HepG2 (cell line): ENCODE results near the gene STUB1. TPM values are rescaled to one million over a fixed set of nuclear protein-coding genes. Genes with fewer than 3 reads are reported as not detected.

Experiments
- ADNP ChIP-seq: sonication (generic); formaldehyde crosslinking; IDR thresholded peaks from 2 replicates; pipeline ENCODE4 v1.4.0; 2020; ENCODE audit warnings: missing genetic modification reagents
- AFF4 ChIP-seq: sonication (generic); formaldehyde crosslinking; IDR thresholded peaks from 2 replicates; pipeline ENCODE4 v1.4.0; 2020; ENCODE audit warnings: missing genetic modification reagents
- BRD4 ChIP-seq: sonication (generic); formaldehyde crosslinking; IDR thresholded peaks from 2 replicates; pipeline ENCODE4 v1.4.0; 2020; ENCODE audit warnings: missing genetic modification reagents
- DDIT3 ChIP-seq: sonication (generic); formaldehyde crosslinking; IDR thresholded peaks from 2 replicates; pipeline ENCODE4 v1.4.0; 2020; ENCODE audit warnings: mild to moderate bottlenecking, missing genetic modification reagents
- HOXA9 ChIP-seq: sonication (generic); formaldehyde crosslinking; IDR thresholded peaks from 2 replicates; pipeline ENCODE4 v1.8.1; 2022; ENCODE audit warnings: missing genetic modification reagents, mild to moderate bottlenecking, moderate library complexity, borderline replicate concordance
- NR2C2 ChIP-seq: sonication (generic); formaldehyde crosslinking; IDR thresholded peaks from 2 replicates; pipeline ENCODE4 v1.4.0; 2020; ENCODE audit warnings: missing genetic modification reagents, mild to moderate bottlenecking, moderate library complexity, borderline replicate concordance
- NR2F1 ChIP-seq, 2 experiments: fragments of 450-650 bp in 1 of 2; formaldehyde crosslinking in 1 of 2; IDR thresholded peaks; 2 replicates each; pipeline versions ENCODE4 v1.5.0 to v1.6.1; 2016 to 2020; ENCODE audit warnings: mild to moderate bottlenecking in 1 of 2, missing compliant biosample characterization in 1 of 2, missing genetic modification reagents in 1 of 2, moderate library complexity in 1 of 2
- NRL ChIP-seq: sonication (generic); formaldehyde crosslinking; IDR thresholded peaks from 2 replicates; pipeline ENCODE4 v1.5.0; 2020; ENCODE audit warnings: missing genetic modification reagents, mild to moderate bottlenecking, moderate library complexity, borderline replicate concordance
- SATB2 ChIP-seq: sonication (generic); formaldehyde crosslinking; IDR thresholded peaks from 2 replicates; pipeline ENCODE4 v1.5.0; 2020; ENCODE audit warnings: missing genetic modification reagents
- TBL1XR1 ChIP-seq: fragments of 150-350 bp; IDR thresholded peaks from 2 replicates; pipeline ENCODE4 v1.6.1; 2014; ENCODE audit warnings: borderline replicate concordance, low read length; ENCODE audit not compliant: partially characterized antibody
- TBX3 ChIP-seq: fragments of 450-650 bp; IDR thresholded peaks from 2 replicates; pipeline ENCODE4 v1.6.1; 2017; ENCODE audit warnings: antibody characterized with exemption, mild to moderate bottlenecking, inconsistent platforms, borderline replicate concordance
- TERF1 ChIP-seq: sonication (generic); formaldehyde crosslinking; IDR thresholded peaks from 2 replicates; pipeline ENCODE4 v1.8.0; 2022; ENCODE audit warnings: mild to moderate bottlenecking, missing genetic modification reagents, moderate library complexity
- ZBTB14 ChIP-seq: sonication (generic); formaldehyde crosslinking; IDR thresholded peaks from 2 replicates; pipeline ENCODE4 v1.4.0; 2020; ENCODE audit warnings: missing genetic modification reagents
- ZNF224 ChIP-seq: sonication (generic); formaldehyde crosslinking; IDR thresholded peaks from 2 replicates; pipeline ENCODE4 v1.5.0; 2020; ENCODE audit warnings: mild to moderate bottlenecking, missing genetic modification reagents
- ZNF503 ChIP-seq: sonication (generic); formaldehyde crosslinking; IDR thresholded peaks from 2 replicates; pipeline ENCODE4 v1.4.0; 2020; ENCODE audit warnings: missing genetic modification reagents
- ZNF547 ChIP-seq: sonication (generic); formaldehyde crosslinking; IDR thresholded peaks from 2 replicates; pipeline ENCODE4 v1.5.1; 2020; ENCODE audit warnings: mild to moderate bottlenecking, missing genetic modification reagents
- ZNF616 ChIP-seq: sonication (generic); formaldehyde crosslinking; IDR thresholded peaks from 2 replicates; pipeline ENCODE4 v1.5.0; 2020; ENCODE audit warnings: low read depth, mild to moderate bottlenecking, missing genetic modification reagents
- polyA plus RNA-seq, 8 experiments: library from polyadenylated mRNA; depleted of rRNA in 3 of 8; stranded (reverse) in 7 of 8; unstranded in 1 of 8; fragments of >200 nt; fragmentation: Illumina TruSeq in 4 of 8; extraction: Trizol in 4 of 8; gene quantifications; 2 replicates each; pipeline versions ENCODE4 v1.2.1 to v1.2.3, GENCODE V29; 2011 to 2016; ENCODE audit warnings: low read depth in 4 of 8, missing spikeins in 1 of 8, mixed read lengths in 1 of 8; ENCODE audit not compliant: insufficient read depth in 1 of 8
- total RNA-seq, 5 experiments: library from RNA; depleted of rRNA; stranded (reverse); fragments of >200 nt; fragmentation: Illumina TruSeq; extraction: Trizol; gene quantifications; 2 replicates each; pipeline ENCODE4 v1.2.3, GENCODE V29; 2016; ENCODE audit warnings: low read depth in 1 of 5

STUB1 gene
- total and polyA plus RNA-seq, 2 of the 13 experiments (the other 11 are each of a cell fraction or from before 2014, with no cell fraction given) = 52.9 to 78.2 TPM

- no peak for TF ChIP-seq AFF4
- TF ChIP-seq ZBTB14 (CRISPR knock-in tag) = no peak
- TF ChIP-seq TERF1 (CRISPR knock-in tag) = no peak
- TF ChIP-seq NR2C2 (CRISPR knock-in tag) = peak; percentile 81
- no peak for TF ChIP-seq ADNP (CRISPR knock-in tag)
- TF ChIP-seq NR2F1 (CRISPR knock-in tag; IDR thresholded peaks at IDR 0.05) = peak; percentile 89 to 92
- TF ChIP-seq TBX3 = no peak
- TF ChIP-seq DDIT3 (CRISPR knock-in tag) = no peak
- no peak for TF ChIP-seq ZNF547
- no peak for TF ChIP-seq ZNF503 (CRISPR knock-in tag)
- TF ChIP-seq HOXA9 (CRISPR knock-in tag) = no peak
- no peak for TF ChIP-seq ZNF224 (CRISPR knock-in tag)
- TF ChIP-seq SATB2 (CRISPR knock-in tag) = no peak
- TF ChIP-seq TBL1XR1 = no peak
- TF ChIP-seq ZNF616 (CRISPR knock-in tag) = no peak
- TF ChIP-seq NRL (CRISPR knock-in tag) = no peak
- TF ChIP-seq BRD4 (CRISPR knock-in tag) = no peak
These were observed 26.2 kb upstream of the STUB1 start (continued) for GRCh38 chr16:654034-654433.
